Astrocyte (in vitro differentiated cells and primary cell): ENCODE results near the gene RBM19. TPM values are rescaled to one million over a fixed set of nuclear protein-coding genes. Genes with fewer than 3 reads are reported as not detected.

Source experiments
- DNase-seq: peaks from one replicate; pipeline ENCODE4 v3.0.0-alpha.2; 2010; ENCODE audit warnings: low read depth
- FAIRE-seq: peaks from 2 replicates; lab custom pipeline; 2011; peaks lifted over from hg19 to GRCh38; lab: Jason Lieb, UNC
- H2AFZ ChIP-seq: 2 replicates; pipeline ENCODE4 v1.6.0; 2012; ENCODE audit warnings: low read depth, low read length, inconsistent platforms
- H3K27ac ChIP-seq: 2 replicates; pipeline ENCODE4 v1.5.1; 2011; ENCODE audit warnings: low read depth, low read length, inconsistent platforms
- H3K27me3 ChIP-seq: 2 replicates; pipeline ENCODE4 v1.6.0; 2011; ENCODE audit warnings: low read length, inconsistent platforms; ENCODE audit not compliant: insufficient read depth
- H3K36me3 ChIP-seq: 2 replicates; pipeline ENCODE4 v1.5.1; 2011; ENCODE audit warnings: low read length, inconsistent platforms; ENCODE audit not compliant: insufficient read depth
- H3K4me1 ChIP-seq: 2 replicates; pipeline ENCODE4 v1.5.1; 2011; ENCODE audit warnings: low read length, inconsistent platforms; ENCODE audit not compliant: insufficient read depth
- H3K4me2 ChIP-seq: 2 replicates; pipeline ENCODE4 v1.6.0; 2012; ENCODE audit warnings: low read length, inconsistent platforms
- H3K4me3 ChIP-seq: 2 replicates; pipeline ENCODE4 v1.5.1; 2011; ENCODE audit warnings: low read depth, mild to moderate bottlenecking, low read length, inconsistent platforms; ENCODE audit not compliant: insufficient read depth
- H3K79me2 ChIP-seq: 2 replicates; pipeline ENCODE4 v1.6.0; 2012; ENCODE audit warnings: mild to moderate bottlenecking, low read length, inconsistent platforms; ENCODE audit not compliant: insufficient read depth
- H3K9ac ChIP-seq: 2 replicates; pipeline ENCODE4 v1.6.0; 2012; ENCODE audit warnings: mild to moderate bottlenecking, low read length, inconsistent platforms
- H3K9me3 ChIP-seq: 2 replicates; pipeline ENCODE4 v1.5.1; 2012; ENCODE audit warnings: low read depth, mild to moderate bottlenecking, low read length, inconsistent platforms; ENCODE audit not compliant: insufficient read depth
- H4K20me1 ChIP-seq: 2 replicates; pipeline ENCODE4 v1.6.0; 2012; ENCODE audit warnings: low read length, inconsistent platforms; ENCODE audit not compliant: insufficient read depth
- H3K27ac Mint-ChIP-seq: one replicate; pipeline ENCODE4 v1.8.0; 2021; ENCODE audit warnings: mild to moderate bottlenecking, mixed read lengths; ENCODE audit not compliant: unreplicated experiment
- H3K27me3 Mint-ChIP-seq: one replicate; pipeline ENCODE4 v1.8.0; 2021; ENCODE audit warnings: low read depth, mixed read lengths; ENCODE audit not compliant: unreplicated experiment
- H3K36me3 Mint-ChIP-seq: one replicate; pipeline ENCODE4 v1.8.0; 2021; ENCODE audit warnings: low read depth, mixed read lengths; ENCODE audit not compliant: unreplicated experiment
- H3K4me1 Mint-ChIP-seq: one replicate; pipeline ENCODE4 v1.8.0; 2021; ENCODE audit warnings: low read depth, mixed read lengths; ENCODE audit not compliant: unreplicated experiment
- H3K4me3 Mint-ChIP-seq: one replicate; pipeline ENCODE4 v1.8.0; 2021; ENCODE audit warnings: mild to moderate bottlenecking, moderate library complexity, mixed read lengths; ENCODE audit not compliant: unreplicated experiment
- H3K9me3 Mint-ChIP-seq: one replicate; pipeline ENCODE4 v1.8.0; 2021; ENCODE audit warnings: mild to moderate bottlenecking, mixed read lengths; ENCODE audit not compliant: unreplicated experiment
- EZH2 ChIP-seq: IDR thresholded peaks from 2 replicates; pipeline ENCODE4 v1.6.1; 2012; ENCODE audit warnings: mild to moderate bottlenecking, low read length, inconsistent platforms; ENCODE audit not compliant: insufficient read depth
- total RNA-seq: library from RNA; stranded (reverse); gene quantifications from 2 replicates; pipeline ENCODE4 v1.2.1, GENCODE V29; 2021
- TF ChIP-seq, protein P1 (sequence below): IDR thresholded peaks from 2 replicates; pipeline ENCODE4 v1.5.1; 2011; ENCODE audit warnings: low read depth, mild to moderate bottlenecking, inconsistent platforms, low read length, moderate library complexity; ENCODE audit not compliant: insufficient read depth

RBM19 gene
- total RNA-seq, 1 donor from 2014 or later: 32.3 TPM

DNA sequence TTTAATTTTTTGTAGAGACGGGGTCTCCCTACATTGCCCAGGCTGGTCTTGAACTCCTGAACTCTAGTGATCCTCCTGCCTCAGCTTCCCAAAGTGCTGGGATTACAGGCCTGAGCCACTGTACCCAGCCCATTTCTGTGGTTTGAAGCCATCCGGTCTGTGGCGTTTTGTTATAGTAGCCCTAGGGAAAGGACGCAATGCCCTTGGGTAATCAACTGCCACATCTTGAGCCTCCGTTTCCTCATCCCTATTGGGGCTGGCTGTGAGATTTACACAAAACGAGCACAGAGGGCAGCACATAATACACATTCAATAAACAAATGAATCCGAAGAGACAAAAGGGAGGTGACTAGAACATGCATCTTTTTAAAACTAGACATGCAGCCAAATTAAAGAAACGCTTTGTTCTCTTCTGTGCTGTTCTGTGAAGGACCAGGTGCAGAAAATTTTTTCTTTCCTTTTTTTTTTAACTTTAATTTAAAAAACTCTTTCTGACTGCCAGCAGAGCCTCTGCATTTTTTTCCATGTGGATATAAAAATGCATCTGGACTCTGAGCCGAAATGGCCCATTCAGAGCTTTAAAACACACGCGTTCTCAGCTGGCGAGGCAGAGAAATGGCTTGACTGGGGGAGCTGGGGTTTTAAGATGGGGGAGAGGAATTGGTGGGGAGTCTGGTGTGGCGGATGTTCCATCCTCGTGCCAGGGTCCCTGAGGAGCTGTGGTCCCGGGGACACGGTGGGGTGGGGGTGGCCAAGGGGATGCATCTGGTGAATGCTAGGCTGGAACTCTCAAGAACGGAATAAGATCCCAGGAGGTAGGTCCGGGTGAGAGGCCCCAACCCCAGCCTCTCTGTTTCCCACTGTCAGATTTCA lies 119.0 kb downstream of the RBM19 start:
- Histone ChIP-seq H3K4me2 (no peak overlapping the region), H3K9me3 (no peaks in the 10 kb centered on the region), H3K4me3 (no peak overlapping the region), H3K36me3 (no peaks in the 10 kb centered on the region), H3K27me3 (no peaks in the 10 kb centered on the region), H4K20me1 (no peaks in the 10 kb centered on the region), H3K4me1 (peaks cover 7% of the 10 kb centered on the region), H2AFZ (no peak overlapping the region), H3K27ac (no peak overlapping the region), H3K9ac (no peak overlapping the region), H3K79me2 (no peaks in the 10 kb centered on the region)
- Mint-ChIP-seq H3K4me3 (no peak overlapping the region), H3K27me3 (no peaks in the 10 kb centered on the region), H3K9me3 (no peaks in the 10 kb centered on the region), H3K4me1 (no peaks in the 10 kb centered on the region), H3K36me3 (peaks cover 35% of the 10 kb centered on the region), H3K27ac (no peak overlapping the region)
- TF ChIP-seq, protein P1, sequence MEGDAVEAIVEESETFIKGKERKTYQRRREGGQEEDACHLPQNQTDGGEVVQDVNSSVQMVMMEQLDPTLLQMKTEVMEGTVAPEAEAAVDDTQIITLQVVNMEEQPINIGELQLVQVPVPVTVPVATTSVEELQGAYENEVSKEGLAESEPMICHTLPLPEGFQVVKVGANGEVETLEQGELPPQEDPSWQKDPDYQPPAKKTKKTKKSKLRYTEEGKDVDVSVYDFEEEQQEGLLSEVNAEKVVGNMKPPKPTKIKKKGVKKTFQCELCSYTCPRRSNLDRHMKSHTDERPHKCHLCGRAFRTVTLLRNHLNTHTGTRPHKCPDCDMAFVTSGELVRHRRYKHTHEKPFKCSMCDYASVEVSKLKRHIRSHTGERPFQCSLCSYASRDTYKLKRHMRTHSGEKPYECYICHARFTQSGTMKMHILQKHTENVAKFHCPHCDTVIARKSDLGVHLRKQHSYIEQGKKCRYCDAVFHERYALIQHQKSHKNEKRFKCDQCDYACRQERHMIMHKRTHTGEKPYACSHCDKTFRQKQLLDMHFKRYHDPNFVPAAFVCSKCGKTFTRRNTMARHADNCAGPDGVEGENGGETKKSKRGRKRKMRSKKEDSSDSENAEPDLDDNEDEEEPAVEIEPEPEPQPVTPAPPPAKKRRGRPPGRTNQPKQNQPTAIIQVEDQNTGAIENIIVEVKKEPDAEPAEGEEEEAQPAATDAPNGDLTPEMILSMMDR: no peak
- no peak for TF ChIP-seq EZH2
- FAIRE-seq (no peak), DNase-seq (no peak)

DNA sequence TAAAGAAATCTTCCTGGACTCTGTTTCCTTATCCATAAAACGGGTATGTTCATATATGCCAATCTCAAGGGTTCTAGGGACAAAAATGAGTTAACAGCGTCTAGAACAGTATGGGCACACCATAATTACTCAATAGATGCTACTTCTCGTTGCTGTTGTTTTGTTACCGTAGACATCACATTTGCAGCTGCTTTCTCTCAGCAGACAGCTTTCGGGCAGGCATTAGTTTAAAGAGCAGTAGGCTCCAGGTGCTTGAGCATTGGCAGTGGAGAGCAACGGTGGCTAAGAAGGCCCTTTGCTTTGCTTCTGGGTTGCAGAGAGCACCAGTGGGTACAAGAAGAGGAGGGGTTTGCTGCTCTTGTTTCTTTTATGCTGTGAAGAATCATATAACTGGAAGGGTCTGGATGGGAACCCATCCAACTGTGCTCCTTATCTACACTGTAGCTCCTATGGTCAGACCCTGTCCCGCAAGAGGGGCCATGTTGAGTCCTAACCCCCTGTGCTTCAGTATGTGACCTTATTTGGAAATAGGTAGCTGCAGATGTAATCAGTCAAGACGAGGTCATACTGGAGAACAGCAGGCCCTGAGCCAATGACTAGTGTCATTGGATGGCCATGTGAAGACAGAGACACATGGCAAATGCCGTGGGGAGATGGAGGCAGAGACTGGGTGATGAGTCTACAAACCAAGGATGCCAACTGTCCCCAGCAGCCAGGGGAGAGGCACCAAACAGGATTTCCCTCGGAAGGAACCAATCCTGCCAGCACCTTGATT lies 120.0 kb downstream of the RBM19 start:
- Histone ChIP-seq H4K20me1 (no peaks in the 10 kb centered on the region), H3K4me2 (no peak overlapping the region), H3K36me3 (no peaks in the 10 kb centered on the region), H2AFZ (no peak overlapping the region), H3K27ac (no peak overlapping the region), H3K4me3 (no peak overlapping the region), H3K27me3 (no peaks in the 10 kb centered on the region), H3K9ac (no peak overlapping the region), H3K9me3 (no peaks in the 10 kb centered on the region), H3K79me2 (no peaks in the 10 kb centered on the region), H3K4me1 (peaks cover 7% of the 10 kb centered on the region)
- FAIRE-seq: no peak
- Mint-ChIP-seq H3K4me3 (no peak overlapping the region), H3K27me3 (no peaks in the 10 kb centered on the region), H3K36me3 (peaks cover 34% of the 10 kb centered on the region), H3K9me3 (no peaks in the 10 kb centered on the region), H3K27ac (peak overlapping the region; percentile 70), H3K4me1 (no peaks in the 10 kb centered on the region)
- no peak for TF ChIP-seq EZH2
- TF ChIP-seq, protein P1: no peak
- DNase-seq: no peak
